Measurements from ENCODE around the gene GEMIN5. TPM values are rescaled to one million over a fixed set of nuclear protein-coding genes. Genes with fewer than 3 reads are reported as not detected.
"Not testable (repeated sequence)": the region's sequence is repeated elsewhere in the genome, so short reads cannot be mapped to it uniquely, and the experiment has no call there.

The GEMIN5 gene
- total and polyA plus RNA-seq, 12 donors = 4.1 to 18.5 (median 15.6) TPM

DNA sequence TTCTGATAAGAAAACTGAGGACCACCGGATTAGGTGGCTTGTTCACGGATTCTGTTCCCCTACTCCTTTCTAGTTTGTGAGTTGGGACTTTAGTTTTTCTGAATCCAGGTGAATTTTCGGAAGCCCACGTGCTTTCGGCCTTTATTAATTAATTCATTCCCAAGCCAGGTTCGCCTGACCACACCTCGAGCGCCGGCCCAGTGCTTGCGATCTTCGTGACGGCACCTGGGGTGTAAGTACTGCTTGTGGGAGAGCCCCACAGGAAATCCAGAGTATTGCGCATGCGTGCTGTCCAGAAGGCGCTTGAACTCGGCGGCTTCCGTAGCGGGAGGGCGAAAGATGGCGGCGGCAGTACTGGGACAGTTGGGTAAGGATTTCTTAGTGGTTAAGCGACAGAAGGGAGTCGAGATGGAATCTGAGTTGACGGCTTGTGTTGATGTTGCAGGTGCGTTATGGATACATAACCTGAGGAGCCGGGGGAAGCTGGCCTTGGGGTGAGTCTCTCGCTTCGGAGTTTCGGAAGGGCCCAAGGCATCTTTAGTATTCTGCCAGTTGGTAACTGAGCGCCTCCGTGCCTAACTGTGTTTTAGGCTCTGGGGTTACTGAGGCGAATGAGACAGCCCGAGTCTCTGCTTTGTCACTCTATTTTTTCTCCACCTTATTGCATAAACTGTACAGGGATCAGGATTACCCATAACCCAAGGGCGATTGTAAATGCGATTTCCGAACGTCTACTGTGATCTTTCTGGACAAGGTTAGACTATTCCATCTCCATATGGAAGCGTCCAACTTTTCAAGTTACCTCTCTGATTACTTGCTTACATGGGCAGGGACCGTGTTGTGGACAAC is 3.0 kb upstream of the GEMIN5 start, which contains the start of gene MRPL22:
Gene MRPL22 (plus strand): TSS at position 302 of the 849 bp plus-strand sequence. CDS start 38 bp downstream, at position 340.
- peak within 1 kb of the TSS; percentile 54 to 89 (median 79) for H3K27ac ChIP-seq
- H3K27me3 ChIP-seq = no peaks in the 10 kb centered on the region
- no peaks in the 10 kb centered on the region for H3K9me3 ChIP-seq
- DNase-seq = peak; percentile 90 to 95
- H3K4me1 ChIP-seq = peaks cover 0 to 63% (median 49%) of the 10 kb centered on the region in 9 donors
- intact Hi-C loops (cut with DNase I) = no loop called here
- TF ChIP-seq, protein P1, sequence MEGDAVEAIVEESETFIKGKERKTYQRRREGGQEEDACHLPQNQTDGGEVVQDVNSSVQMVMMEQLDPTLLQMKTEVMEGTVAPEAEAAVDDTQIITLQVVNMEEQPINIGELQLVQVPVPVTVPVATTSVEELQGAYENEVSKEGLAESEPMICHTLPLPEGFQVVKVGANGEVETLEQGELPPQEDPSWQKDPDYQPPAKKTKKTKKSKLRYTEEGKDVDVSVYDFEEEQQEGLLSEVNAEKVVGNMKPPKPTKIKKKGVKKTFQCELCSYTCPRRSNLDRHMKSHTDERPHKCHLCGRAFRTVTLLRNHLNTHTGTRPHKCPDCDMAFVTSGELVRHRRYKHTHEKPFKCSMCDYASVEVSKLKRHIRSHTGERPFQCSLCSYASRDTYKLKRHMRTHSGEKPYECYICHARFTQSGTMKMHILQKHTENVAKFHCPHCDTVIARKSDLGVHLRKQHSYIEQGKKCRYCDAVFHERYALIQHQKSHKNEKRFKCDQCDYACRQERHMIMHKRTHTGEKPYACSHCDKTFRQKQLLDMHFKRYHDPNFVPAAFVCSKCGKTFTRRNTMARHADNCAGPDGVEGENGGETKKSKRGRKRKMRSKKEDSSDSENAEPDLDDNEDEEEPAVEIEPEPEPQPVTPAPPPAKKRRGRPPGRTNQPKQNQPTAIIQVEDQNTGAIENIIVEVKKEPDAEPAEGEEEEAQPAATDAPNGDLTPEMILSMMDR (IDR thresholded peaks at IDR 0.05) = peak in 1 of 9 donors; percentile 2
- H3K36me3 ChIP-seq = peaks cover 0 to 26% (median 0%) of the 10 kb centered on the region in 9 donors
- ATAC-seq = peak; percentile 57 to 92 (median 77)
- peak within 1 kb of the TSS; percentile 55 to 90 (median 70) for H3K4me3 ChIP-seq
- 1 to 2% methylated on average over 40 of the region's 40 CpGs for WGBS, 2 donors

DNA sequence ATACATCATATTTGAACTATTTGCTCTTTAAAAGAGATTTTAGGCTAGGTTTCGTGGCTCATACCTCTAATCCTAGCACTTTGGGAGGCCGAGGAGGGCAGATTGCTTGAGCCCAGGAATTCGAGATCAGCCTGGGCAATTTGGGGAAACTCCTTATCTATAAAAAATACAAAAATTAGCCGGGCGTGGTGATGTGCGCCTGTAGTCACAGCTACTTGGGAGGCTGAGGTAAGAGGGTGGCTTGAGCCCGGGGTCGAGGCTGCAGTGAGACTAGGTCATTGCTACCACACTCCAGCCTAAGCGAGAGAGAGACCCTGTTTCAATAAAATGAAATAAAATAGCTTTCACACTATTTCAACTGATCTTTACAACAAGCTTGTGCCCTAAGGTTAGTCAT is 2.4 kb upstream of the GEMIN5 start:
- ATAC-seq (no peak), DNase-seq (no peak)
- H3K27ac ChIP-seq = peak overlapping the region in 9 of 10 donors; percentile 57 to 89 (median 80)
- H3K4me3 ChIP-seq = peak overlapping the region in 9 of 10 donors; percentile 55 to 90 (median 71)
- H3K9me3 ChIP-seq = no peaks in the 10 kb centered on the region
- H3K27me3 ChIP-seq = no peaks in the 10 kb centered on the region
- H3K4me1 ChIP-seq = peaks cover 0 to 57% (median 43%) of the 10 kb centered on the region in 9 donors
- 82 to 85% methylated on average over 9 of the region's 9 CpGs for WGBS, 2 donors
- intact Hi-C loops (cut with DNase I) = no loop called here
- TF ChIP-seq, protein P1 (IDR thresholded peaks at IDR 0.05) = no peak
- peaks cover 0 to 32% (median 1%) of the 10 kb centered on the region in 9 donors for H3K36me3 ChIP-seq

DNA sequence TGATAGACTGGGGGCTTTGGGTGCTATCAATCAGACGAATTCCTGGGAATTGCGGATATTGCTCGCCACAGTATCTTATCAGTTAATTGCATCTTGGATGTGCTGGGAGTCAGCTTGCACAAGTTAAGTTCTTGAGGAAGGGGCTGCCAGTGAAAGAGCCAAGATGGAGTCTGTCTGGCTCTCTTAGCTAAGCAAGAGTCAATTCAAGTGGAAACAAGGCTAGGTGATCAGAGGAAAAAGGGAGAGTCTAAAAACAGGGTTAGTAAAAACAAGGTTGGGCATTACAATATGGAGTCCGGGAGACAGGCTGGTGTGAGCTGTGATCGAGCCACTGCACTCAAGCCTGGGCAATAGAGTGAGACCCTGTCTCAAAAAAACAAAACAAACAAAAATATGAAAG is 1.4 kb upstream of the GEMIN5 start:
- Histone ChIP-seq H3K4me1 (peaks cover 0 to 55% (median 42%) of the 10 kb centered on the region in 9 donors), H3K36me3 (peaks cover 0 to 35% (median 4%) of the 10 kb centered on the region in 9 donors)
- not testable (repeated sequence) for ATAC-seq, H3K27me3 ChIP-seq, H3K27ac ChIP-seq, H3K4me3 ChIP-seq, H3K9me3 ChIP-seq, DNase-seq
- intact Hi-C loops (cut with DNase I) = loop anchor here in 2 of 10 donors (5.0 kb wide), 2 partner anchors 77 to 82 kb away; partner anchors contain the start of gene CNOT8 (in 1 of the 2)
- 86 to 90% methylated on average over 5 of the region's 5 CpGs for WGBS, 2 donors

- H3K36me3 ChIP-seq = peaks cover 0 to 37% (median 4%) of the 10 kb centered on the region in 9 donors
- DNase-seq (no peak), ATAC-seq (no peak)
- 12 to 14% methylated on average over 11 of the region's 11 CpGs for WGBS, 2 donors
- H3K27me3 ChIP-seq = no peaks in the 10 kb centered on the region
- TF ChIP-seq, protein P1 (IDR thresholded peaks at IDR 0.05) = no peak
- no peaks in the 10 kb centered on the region for H3K9me3 ChIP-seq
- intact Hi-C loops (cut with DNase I) = loop anchor here in 2 of 10 donors (5.0 kb wide), 2 partner anchors 75 to 80 kb away; partner anchors contain the start of gene CNOT8 (in 1 of the 2)
- peak overlapping the region in 8 of 10 donors; percentile 64 to 87 (median 78) for H3K27ac ChIP-seq
- peak overlapping the region; percentile 47 to 99 (median 84) for H3K4me3 ChIP-seq
- H3K4me1 ChIP-seq = peaks cover 0 to 41% (median 27%) of the 10 kb centered on the region in 9 donors
Observed at GRCh38 chr5:154937186-154937717, 759 bp downstream of the GEMIN5 start.

All from heart right ventricle (tissue), 16 donors.